ENCODE measurements around the gene C6orf132.

DNA sequence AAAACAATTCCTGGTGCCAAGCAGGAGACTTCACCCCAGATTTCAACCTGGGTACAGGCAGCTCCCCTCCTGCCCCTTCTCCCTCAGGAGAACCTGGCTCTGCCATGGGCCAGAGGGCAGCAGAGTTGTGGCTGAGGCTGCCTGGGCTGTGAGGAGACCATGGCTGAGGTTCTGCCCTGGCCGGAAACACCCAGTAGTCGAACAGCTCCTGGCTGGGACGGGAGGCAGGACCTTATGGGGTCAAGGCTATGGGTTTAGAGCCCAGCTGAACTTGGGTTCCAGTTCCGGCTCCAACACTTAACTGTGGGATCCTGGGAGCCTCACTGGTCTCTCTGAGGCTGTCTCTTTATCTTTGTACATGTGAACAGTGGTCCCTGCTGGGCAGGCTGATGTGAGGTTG, 8.5 kb downstream of the C6orf132 start:
- TF ChIP-seq, protein P1, sequence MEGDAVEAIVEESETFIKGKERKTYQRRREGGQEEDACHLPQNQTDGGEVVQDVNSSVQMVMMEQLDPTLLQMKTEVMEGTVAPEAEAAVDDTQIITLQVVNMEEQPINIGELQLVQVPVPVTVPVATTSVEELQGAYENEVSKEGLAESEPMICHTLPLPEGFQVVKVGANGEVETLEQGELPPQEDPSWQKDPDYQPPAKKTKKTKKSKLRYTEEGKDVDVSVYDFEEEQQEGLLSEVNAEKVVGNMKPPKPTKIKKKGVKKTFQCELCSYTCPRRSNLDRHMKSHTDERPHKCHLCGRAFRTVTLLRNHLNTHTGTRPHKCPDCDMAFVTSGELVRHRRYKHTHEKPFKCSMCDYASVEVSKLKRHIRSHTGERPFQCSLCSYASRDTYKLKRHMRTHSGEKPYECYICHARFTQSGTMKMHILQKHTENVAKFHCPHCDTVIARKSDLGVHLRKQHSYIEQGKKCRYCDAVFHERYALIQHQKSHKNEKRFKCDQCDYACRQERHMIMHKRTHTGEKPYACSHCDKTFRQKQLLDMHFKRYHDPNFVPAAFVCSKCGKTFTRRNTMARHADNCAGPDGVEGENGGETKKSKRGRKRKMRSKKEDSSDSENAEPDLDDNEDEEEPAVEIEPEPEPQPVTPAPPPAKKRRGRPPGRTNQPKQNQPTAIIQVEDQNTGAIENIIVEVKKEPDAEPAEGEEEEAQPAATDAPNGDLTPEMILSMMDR (IDR thresholded peaks at IDR 0.05): no peak
- TF ChIP-seq POLR2A (IDR thresholded peaks at IDR 0.05): no peak

Measured in adrenal gland (tissue), 5 donors.